Activated CD4-positive, alpha-beta T cell treated with anti-CD3 and anti-CD28 coated beads, Interleukin-2, amount 50 U/mL, for 1 hour (primary cell): ENCODE measurements around the gene PTTG1.

ENCODE experiments used
- DNase-seq: peaks from one replicate; pipeline ENCODE4 v3.0.0-alpha.2; 2020

The PTTG1 gene

DNA sequence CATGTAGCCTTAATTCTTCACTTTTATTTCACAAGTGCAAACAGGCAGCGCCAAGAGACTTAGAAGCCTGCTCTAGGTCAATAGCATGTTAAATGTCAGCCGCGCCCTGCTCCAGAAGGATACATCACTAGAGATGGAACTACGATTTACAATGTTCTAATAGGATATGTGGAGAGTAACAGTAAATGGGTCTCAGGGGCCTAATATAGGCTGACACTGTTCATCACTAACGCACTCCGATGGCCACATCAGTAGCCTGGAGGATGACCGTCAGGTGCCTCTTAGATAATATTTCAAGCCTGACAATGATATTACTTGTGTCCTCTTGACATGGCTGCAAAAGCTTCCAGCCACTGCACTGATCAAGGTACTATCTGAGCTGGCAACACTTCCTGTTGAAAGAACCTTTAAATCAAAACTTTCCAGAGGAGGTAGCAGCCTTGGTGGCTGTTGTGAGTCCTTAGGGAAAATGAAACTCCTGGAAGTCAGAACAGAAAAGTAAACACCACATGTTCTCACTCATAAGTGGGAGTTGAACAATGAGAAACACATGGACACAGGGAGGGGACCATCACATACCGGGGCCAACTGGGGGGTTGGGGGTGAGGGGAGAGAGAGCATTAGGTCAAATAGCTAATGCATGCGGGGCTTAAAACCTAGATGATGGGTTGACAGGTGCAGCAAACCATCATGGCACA, 35.0 kb downstream of the PTTG1 start:
- DNase-seq, result no peak

GRCh38 chr5:160457252-160457651, 35.6 kb downstream of the PTTG1 start:
- no peak for DNase-seq

DNA sequence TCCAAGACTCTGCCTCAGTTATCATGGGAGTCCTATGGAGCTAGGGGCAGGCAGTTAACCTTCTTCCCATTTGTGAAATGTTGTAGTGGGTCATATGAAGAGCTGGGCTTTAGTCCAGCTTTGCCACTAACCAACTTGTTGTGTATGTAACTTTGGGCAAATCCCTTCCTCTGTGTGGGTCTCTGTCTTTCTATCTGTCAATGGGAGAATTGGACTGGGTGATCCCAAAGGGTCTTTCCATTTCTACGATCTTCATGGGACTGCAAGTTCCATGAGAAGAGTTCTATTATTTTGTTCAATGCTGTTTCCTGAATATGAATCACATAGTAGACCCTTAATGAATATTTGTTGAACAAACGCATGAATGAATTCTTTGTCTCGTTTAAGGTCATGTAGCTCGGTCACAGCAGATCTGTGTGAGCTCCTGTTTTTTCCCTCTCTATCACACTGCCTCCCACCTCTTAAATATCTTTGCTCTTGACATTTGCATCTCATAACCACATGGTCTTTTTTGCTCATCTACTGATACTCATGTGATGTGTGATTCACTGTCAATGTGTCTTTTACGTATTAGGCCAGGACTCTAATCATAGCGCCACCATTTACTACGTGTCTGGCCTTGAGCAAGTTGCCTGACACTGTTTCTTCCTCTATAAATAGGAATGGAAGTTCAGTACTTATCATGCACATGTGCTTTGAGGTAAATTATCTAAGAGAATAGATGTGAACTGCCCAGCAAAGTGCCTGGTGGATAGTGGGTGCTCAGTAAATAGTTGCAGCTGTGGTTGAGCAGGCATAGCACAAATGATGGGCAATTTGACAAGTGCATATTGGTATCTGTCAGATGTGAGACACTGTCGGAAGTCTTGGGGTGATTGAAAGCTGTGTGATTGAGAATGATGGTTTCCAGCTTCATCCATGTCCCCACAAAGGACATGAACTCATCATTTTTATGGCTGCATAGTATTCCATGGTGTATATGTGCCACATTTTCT, 37.4 kb downstream of the PTTG1 start:
- no peak for DNase-seq

GRCh38 chr5:160460377-160461049, 38.9 kb downstream of the PTTG1 start:
- DNase-seq, result no peak

DNA sequence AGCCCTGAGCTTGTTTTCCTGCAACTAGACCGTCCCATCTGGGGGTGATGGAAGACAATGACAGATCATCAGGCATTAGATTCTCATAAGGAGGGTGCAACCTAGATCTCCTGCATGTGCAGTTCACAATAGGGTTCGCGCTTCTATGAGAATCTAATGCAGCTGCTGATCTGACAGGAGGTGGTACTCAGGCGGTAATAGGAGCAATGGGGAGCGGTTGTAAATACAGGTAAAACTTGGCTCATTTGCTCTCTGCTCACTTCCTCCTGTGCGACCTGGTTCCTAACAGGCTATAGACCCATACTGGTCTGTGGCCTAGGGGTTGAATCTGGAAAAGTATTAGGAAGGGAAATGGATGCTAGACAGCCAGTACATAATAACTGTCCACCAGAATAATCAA, 39.7 kb downstream of the PTTG1 start:
- no peak for DNase-seq

GRCh38 chr5:160462167-160462566, 40.5 kb downstream of the PTTG1 start:
- no peak for DNase-seq

- no peak for DNase-seq
These were observed 41.6 kb downstream of the PTTG1 start for GRCh38 chr5:160463227-160463626.

GRCh38 chr5:160463740-160464465, 42.2 kb downstream of the PTTG1 start:
- DNase-seq, result no peak

DNA sequence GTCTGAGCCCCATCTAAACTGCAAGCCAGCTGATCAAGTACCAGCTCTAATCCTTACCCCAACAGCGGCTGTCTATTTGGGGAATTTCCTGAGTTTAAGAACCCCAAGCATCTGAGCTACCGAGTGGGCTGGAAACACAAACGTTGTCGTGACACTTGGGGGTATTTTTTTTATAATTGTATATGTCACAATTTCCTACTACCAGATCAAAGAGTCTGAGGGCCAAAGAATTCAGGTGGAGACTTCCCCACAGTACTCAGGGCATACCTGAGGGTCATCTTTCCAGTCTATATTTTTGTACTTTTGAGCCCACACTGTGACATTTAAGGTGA, 42.8 kb downstream of the PTTG1 start:
- DNase-seq, result no peak

DNA sequence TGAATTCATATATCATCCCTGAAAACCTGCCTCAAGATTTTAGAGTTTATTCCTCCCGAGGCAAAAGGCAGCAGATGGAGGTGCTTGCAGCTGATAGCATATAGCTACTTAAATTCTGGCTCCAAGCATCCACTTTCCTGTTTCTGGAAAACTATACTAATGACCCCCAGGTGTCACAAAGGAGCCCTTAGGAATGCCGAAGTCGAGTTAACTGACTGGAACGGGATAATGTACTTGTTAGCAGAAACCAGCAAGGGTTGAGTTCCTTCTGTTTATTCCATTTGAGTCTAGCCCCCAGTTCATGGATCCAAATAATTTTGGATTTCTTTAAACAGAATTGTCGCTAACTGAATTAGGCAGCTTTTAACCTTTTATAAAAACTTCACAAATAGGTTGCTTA, 44.5 kb downstream of the PTTG1 start:
- no peak for DNase-seq

DNA sequence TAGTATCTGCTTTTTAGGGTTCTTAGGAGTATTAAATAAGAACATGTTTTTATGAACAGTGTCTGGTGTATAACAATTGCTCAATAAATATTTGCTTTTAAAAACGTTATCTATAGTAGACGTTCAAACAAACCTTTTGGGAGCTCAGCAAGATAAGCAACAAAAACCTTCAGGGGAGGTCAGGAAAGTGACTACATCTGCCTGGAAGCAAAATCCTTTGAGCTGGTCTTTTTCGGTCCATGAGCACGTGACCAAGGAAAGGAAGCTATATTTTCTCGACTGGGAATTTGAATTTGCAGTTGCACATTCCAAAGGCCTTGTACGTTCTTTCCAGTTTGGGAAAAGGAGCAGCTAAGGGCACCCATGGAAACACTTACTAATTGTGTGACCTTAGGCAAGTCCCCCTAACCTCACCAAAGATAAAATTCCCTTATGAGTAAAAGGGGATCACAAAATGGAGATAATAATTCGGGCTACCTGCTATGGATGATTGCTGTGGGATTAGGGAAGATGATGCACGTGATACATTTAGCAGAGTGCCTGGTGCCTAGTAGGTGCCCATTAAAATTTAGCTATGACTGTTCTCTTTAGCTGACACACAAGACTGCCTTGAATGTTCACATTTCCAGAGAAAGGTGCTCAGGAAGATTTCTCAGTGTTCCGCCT, 45.4 kb downstream of the PTTG1 start:
- no peak for DNase-seq

GRCh38 chr5:160467555-160468362, 46.1 kb downstream of the PTTG1 start:
- peak; percentile 64 for DNase-seq

DNA sequence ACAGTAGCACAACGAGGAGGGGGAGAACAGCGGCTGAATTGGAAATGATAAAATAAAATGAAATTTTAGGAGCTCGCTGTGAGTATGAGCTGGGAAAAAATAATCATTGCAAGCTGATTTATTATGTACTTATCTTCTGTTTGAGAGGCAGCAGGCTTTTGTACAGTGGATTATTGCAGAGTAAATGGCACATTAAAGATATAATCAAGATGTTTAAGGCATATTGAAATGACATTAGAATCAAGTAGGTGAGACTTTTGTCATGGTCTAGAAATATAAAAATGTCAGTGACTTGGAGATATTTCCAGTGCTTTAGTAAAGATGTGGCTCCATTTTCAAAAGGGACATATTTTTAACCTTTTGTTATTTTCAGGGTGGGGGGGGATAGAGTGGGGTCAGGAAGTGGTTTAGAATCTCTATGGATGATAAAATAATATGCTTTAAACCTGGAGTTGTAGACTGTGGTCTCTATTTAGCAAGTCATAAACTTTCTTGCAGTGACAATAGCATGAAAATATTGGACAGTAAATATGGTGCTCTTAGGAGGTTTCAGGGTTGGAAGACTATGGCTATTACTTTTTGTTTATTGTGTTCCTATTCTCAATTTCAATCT, 46.8 kb downstream of the PTTG1 start:
- no peak for DNase-seq

GRCh38 chr5:160469156-160470144, 47.8 kb downstream of the PTTG1 start:
- no peak for DNase-seq

DNA sequence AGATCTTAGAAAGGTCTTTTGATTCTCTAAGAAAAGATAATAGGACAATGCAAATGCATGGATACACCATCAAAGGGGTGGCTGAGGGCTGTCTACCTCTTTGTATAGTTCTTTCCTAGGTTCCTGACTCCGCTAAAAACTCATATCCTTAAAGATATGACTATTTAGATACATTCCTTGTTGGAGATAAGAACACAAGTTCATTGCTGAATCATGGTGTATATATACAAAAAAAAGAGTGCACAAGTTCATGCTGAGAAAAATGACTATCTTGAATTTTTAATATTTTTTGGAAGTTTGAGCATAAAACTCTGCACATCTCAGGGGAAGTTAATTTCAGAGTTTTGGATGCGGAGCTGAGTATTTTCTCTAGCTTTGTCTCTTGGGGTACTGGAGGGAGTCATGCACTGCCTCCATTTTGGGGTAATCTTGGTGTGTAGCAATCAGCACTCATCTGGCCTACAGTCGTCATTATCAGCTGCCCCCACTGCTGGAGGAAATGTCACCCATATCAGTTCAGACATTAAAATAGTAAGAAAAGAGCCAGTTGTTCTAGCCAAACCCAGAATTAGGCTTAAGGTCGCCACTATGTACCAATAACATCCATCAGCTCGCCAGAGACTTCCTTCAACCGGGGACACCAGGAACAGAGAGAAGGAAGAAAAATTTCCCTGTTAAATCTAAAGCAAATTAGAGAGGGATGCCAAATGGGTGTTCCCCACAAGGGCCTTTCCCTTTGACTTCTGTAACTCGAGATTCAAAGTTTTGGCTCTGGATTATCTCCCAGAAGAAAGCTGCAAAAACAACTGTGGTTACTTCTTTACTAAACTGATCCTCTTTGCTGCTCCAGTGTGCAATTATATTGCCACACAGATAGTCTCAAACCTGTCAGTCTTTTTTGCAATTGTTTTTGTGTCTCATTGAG, 49.0 kb downstream of the PTTG1 start:
- no peak for DNase-seq

DNA sequence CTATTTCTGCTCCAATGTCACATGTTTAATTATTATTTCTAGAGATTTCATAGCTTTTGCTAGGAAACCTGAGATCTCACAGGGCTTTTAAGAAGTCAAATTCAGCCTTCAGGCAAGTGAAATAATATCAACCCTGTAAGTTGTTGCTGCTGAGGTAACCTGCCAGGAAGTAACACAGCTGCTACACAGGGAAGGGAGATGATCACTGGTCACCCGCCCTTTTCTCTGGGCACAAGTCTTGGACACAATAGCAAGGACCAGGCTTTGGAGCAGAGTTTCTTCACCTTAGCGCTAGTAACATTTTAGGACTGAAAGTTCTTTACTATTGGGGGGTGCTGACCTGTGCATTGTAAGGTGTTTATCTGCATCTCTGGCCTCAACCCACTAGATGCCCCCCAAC, 50.1 kb downstream of the PTTG1 start:
- no peak for DNase-seq

GRCh38 chr5:160472482-160472881, 50.8 kb downstream of the PTTG1 start:
- DNase-seq, result no peak

DNA sequence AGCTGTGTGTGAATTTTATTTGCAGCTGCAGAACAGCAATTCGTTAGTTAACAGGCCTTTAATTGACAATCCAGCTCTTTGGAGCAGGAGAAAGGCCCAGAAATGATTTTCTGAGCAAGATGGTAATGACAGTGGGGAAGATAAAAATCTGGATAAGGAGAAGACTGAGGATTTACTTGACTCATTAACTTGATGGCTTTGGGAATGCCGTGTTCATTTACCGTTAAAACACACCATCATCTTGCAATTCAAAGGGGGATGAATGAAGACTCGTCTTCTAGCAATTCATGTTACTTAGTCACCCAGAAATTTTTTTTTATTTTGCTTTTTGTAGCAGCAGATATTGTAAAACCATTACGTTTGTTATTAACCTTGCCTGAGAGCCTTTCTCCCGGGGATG, 52.0 kb downstream of the PTTG1 start:
- no peak for DNase-seq

DNA sequence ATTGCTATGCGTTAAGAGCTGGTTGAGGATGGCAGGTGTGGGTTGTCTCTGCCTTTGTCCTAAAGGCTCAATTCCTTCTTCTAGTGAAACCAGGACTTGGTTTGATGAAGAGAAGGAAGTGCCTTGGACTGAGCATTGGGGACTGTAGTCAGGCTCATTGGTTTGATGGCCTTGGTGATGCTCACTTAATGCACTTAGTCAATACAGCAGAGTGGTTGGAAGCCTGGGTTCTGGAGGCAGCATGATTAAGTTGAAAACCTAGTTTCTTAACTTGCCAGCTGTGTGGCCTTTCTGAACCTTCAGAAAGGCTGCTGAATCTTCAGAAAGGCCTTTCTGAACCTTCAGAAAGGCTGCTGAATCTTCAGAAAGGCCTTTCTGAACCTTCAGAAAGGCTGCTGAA, 52.4 kb downstream of the PTTG1 start:
- DNase-seq, result no peak
